Mesothelial cell of epicardium (in vitro differentiated cells): Measurements from ENCODE around the gene NMNAT2. TPM values are rescaled to one million over a fixed set of nuclear protein-coding genes. Genes with fewer than 3 reads are reported as not detected.

Source experiments
- DNase-seq, 2 experiments: peaks; one replicate each; pipeline ENCODE4 v3.0.0; 2021; ENCODE audit warnings: low spot score in 2 of 2; ENCODE audit not compliant: unreplicated experiment in 2 of 2
- H3K27ac Mint-ChIP-seq: 2 replicates; pipeline ENCODE4 v1.8.0; 2021; ENCODE audit warnings: mixed read lengths
- H3K27me3 Mint-ChIP-seq: 2 replicates; pipeline ENCODE4 v1.8.0; 2021; ENCODE audit warnings: low read depth, mixed read lengths
- H3K36me3 Mint-ChIP-seq: 2 replicates; pipeline ENCODE4 v1.8.0; 2021; ENCODE audit warnings: mixed read lengths
- H3K4me1 Mint-ChIP-seq: 2 replicates; pipeline ENCODE4 v1.8.0; 2021; ENCODE audit warnings: mixed read lengths
- H3K4me3 Mint-ChIP-seq: 2 replicates; pipeline ENCODE4 v1.8.0; 2021; ENCODE audit warnings: mild to moderate bottlenecking, moderate library complexity, mixed read lengths
- H3K9me3 Mint-ChIP-seq: 2 replicates; pipeline ENCODE4 v1.8.0; 2021; ENCODE audit warnings: mixed read lengths
- CTCF ChIP-seq: fragments of 200-600 bp; sonication (generic); IDR thresholded peaks from one replicate; pipeline ENCODE4 v1.5.0; 2021; ENCODE audit warnings: antibody characterized with exemption; ENCODE audit not compliant: unreplicated experiment
- total RNA-seq: library from RNA; stranded (reverse); gene quantifications from 3 replicates; pipeline ENCODE4 v1.2.1, GENCODE V29; 2021

Gene NMNAT2
- total RNA-seq, 1 donor from 2014 or later: 1.2 TPM

- TF ChIP-seq CTCF: no peak
- DNase-seq: no peak
- Mint-ChIP-seq H3K27me3 (no peaks in the 10 kb centered on the region), H3K36me3 (no peaks in the 10 kb centered on the region), H3K4me1 (no peaks in the 10 kb centered on the region), H3K27ac (no peak overlapping the region), H3K9me3 (no peaks in the 10 kb centered on the region), H3K4me3 (no peak overlapping the region)
Measured at GRCh38 chr1:183206538-183207122, 211.6 kb downstream of the NMNAT2 start.

- Mint-ChIP-seq H3K27me3 (no peaks in the 10 kb centered on the region), H3K4me1 (peaks cover 10% of the 10 kb centered on the region), H3K27ac (no peak overlapping the region), H3K36me3 (no peaks in the 10 kb centered on the region), H3K9me3 (no peaks in the 10 kb centered on the region), H3K4me3 (no peak overlapping the region)
- DNase-seq: no peak
- no peak for TF ChIP-seq CTCF
Measured at GRCh38 chr1:183205196-183205781, 212.9 kb downstream of the NMNAT2 start.

- TF ChIP-seq CTCF: no peak
- H3K9me3 Mint-ChIP-seq: no peaks in the 10 kb centered on the region
- H3K4me3 Mint-ChIP-seq: no peak overlapping the region
- no peaks in the 10 kb centered on the region for H3K36me3 Mint-ChIP-seq
- DNase-seq: no peak
- no peak overlapping the region for H3K27ac Mint-ChIP-seq
- H3K27me3 Mint-ChIP-seq: no peaks in the 10 kb centered on the region
- peaks cover 18% of the 10 kb centered on the region for H3K4me1 Mint-ChIP-seq
Measured at GRCh38 chr1:183203094-183203493, 215.1 kb downstream of the NMNAT2 start.

GRCh38 chr1:183200451-183200850 is 217.7 kb downstream of the NMNAT2 start:
- peaks cover 19% of the 10 kb centered on the region for H3K4me1 Mint-ChIP-seq
- H3K27ac Mint-ChIP-seq: peak overlapping the region; percentile 65
- H3K9me3 Mint-ChIP-seq: no peaks in the 10 kb centered on the region
- H3K36me3 Mint-ChIP-seq: no peaks in the 10 kb centered on the region
- TF ChIP-seq CTCF: no peak
- no peak for DNase-seq
- no peaks in the 10 kb centered on the region for H3K27me3 Mint-ChIP-seq
- H3K4me3 Mint-ChIP-seq: no peak overlapping the region

GRCh38 chr1:183199304-183199703 is 218.9 kb downstream of the NMNAT2 start:
- no peak overlapping the region for H3K4me3 Mint-ChIP-seq
- no peaks in the 10 kb centered on the region for H3K36me3 Mint-ChIP-seq
- no peaks in the 10 kb centered on the region for H3K27me3 Mint-ChIP-seq
- DNase-seq: no peak
- peaks cover 28% of the 10 kb centered on the region for H3K4me1 Mint-ChIP-seq
- TF ChIP-seq CTCF: no peak
- H3K9me3 Mint-ChIP-seq: no peaks in the 10 kb centered on the region
- no peak overlapping the region for H3K27ac Mint-ChIP-seq
